PC-9 (cell line): ENCODE data around the gene MYRIP. TPM values are rescaled to one million over a fixed set of nuclear protein-coding genes. Genes with fewer than 3 reads are reported as not detected.

ENCODE experiments used
- BruUV-seq: library from RNA; stranded (reverse); fragments of 400-500 nt; replicated peaks from 2 replicates; lab custom pipeline; 2021; lab: Mats Ljungman, UMichigan
- CTCF ChIA-PET: fragments of 300-600 bp; sonication (Branson Sonifier 250); formaldehyde crosslinking; loops from one replicate; lab custom pipeline; 2022; ENCODE audit warnings: antibody characterized with exemption; lab: Charles Lee
- POLR2A ChIA-PET: fragments of 300-600 bp; sonication (Branson Sonifier 250); formaldehyde crosslinking; loops from one replicate; lab custom pipeline; 2022; ENCODE audit warnings: antibody characterized with exemption; ENCODE audit not compliant: unreplicated experiment; lab: Charles Lee
- DNase-seq, 2 experiments: peaks; one replicate each; pipeline versions ENCODE4 v3.0.0 to v3.0.0-alpha.2; 2015 to 2022; ENCODE audit warnings: mixed read lengths in 1 of 2
- H2AFZ ChIP-seq: fragments of 200-600 bp; sonication (generic); 2 replicates; pipeline ENCODE4 v1.8.1; 2017; ENCODE audit warnings: antibody characterized with exemption
- H3F3A ChIP-seq: fragments of 200-600 bp; sonication (generic); 2 replicates; pipeline ENCODE4 v1.8.1; 2017; ENCODE audit warnings: antibody characterized with exemption, mild to moderate bottlenecking, low read depth; ENCODE audit not compliant: insufficient read depth
- H3K27ac ChIP-seq: fragments of 200-600 bp; sonication (generic); 2 replicates; pipeline ENCODE4 v1.6.1; 2016; ENCODE audit warnings: mixed run types
- H3K27me3 ChIP-seq: fragments of 200-600 bp; sonication (generic); 2 replicates; pipeline ENCODE4 v1.6.1; 2016; ENCODE audit warnings: low read depth, mixed run types; ENCODE audit not compliant: insufficient read depth
- H3K36me3 ChIP-seq: fragments of 200-600 bp; sonication (generic); 2 replicates; pipeline ENCODE4 v1.6.1; 2016; ENCODE audit warnings: low read depth, mixed run types
- H3K4me1 ChIP-seq: fragments of 200-600 bp; sonication (generic); replicated peaks from 2 replicates; pipeline ENCODE4 v1.6.1; 2016; ENCODE audit warnings: mixed run types; ENCODE audit not compliant: insufficient read depth
- H3K4me2 ChIP-seq: fragments of 200-600 bp; sonication (generic); 2 replicates; pipeline ENCODE4 v1.6.1; 2017; ENCODE audit warnings: mixed run types
- H3K4me3 ChIP-seq: fragments of 200-600 bp; sonication (generic); 2 replicates; pipeline ENCODE4 v1.6.1; 2016; ENCODE audit warnings: mixed run types
- H3K79me2 ChIP-seq: fragments of 200-600 bp; sonication (generic); 2 replicates; pipeline ENCODE4 v1.6.1; 2017; ENCODE audit warnings: low read depth, mixed run types
- H3K9me2 ChIP-seq: fragments of 200-600 bp; sonication (generic); 2 replicates; pipeline ENCODE4 v1.8.1; 2017; ENCODE audit warnings: mild to moderate bottlenecking; ENCODE audit not compliant: insufficient read depth
- H3K9me3 ChIP-seq: fragments of 200-600 bp; sonication (generic); 2 replicates; pipeline ENCODE4 v1.8.1; 2016; ENCODE audit warnings: low read depth; ENCODE audit not compliant: insufficient read depth
- H4K20me1 ChIP-seq: fragments of 200-600 bp; sonication (generic); 2 replicates; pipeline ENCODE4 v1.8.1; 2017; ENCODE audit not compliant: insufficient read depth
- CTCF ChIP-seq: fragments of 200-600 bp; sonication (generic); conservative IDR thresholded peaks from 2 replicates; pipeline ENCODE4 v1.6.1; 2017; ENCODE audit warnings: mixed run types, antibody characterized with exemption, mild to moderate bottlenecking, moderate library complexity
- EZH2 ChIP-seq: fragments of 200-600 bp; sonication (generic); IDR thresholded peaks from 2 replicates; pipeline ENCODE4 v1.8.0; 2017; ENCODE audit warnings: antibody characterized with exemption, low read depth
- intact Hi-C: fragments of 100-400 bp; cut with micrococcal nuclease; formaldehyde crosslinking; loops from one replicate; pipeline ENCODE4 v1.10.0; 2022; ENCODE audit not compliant: unreplicated experiment
- total RNA-seq: library from RNA; stranded (reverse); gene quantifications from 2 replicates; pipeline ENCODE4 v1.2.3, GENCODE V29; 2021

The MYRIP gene
- total RNA-seq, 1 experiment from 2014 or later, result not detected

DNA sequence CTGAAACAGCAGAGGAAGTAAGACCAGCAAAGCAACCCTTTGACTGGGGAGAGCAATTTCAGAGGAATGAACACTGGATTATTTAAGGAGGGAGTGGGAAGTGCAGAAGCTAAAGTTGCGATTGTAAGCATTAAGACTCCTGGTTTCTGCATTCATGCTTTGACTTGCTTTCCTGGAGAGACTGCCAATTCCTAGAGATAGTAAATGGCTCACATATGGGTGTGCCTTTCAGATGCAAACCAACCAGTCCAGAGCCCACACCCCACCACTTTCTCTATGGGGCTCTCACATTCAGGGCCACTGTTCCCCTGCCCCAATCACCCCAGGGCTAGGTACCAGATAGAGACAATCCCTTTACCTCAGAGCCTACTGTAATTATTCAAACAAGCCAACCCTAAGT is 299.2 kb downstream of the MYRIP start:
- BruUV-seq, result no TSS peak

DNA sequence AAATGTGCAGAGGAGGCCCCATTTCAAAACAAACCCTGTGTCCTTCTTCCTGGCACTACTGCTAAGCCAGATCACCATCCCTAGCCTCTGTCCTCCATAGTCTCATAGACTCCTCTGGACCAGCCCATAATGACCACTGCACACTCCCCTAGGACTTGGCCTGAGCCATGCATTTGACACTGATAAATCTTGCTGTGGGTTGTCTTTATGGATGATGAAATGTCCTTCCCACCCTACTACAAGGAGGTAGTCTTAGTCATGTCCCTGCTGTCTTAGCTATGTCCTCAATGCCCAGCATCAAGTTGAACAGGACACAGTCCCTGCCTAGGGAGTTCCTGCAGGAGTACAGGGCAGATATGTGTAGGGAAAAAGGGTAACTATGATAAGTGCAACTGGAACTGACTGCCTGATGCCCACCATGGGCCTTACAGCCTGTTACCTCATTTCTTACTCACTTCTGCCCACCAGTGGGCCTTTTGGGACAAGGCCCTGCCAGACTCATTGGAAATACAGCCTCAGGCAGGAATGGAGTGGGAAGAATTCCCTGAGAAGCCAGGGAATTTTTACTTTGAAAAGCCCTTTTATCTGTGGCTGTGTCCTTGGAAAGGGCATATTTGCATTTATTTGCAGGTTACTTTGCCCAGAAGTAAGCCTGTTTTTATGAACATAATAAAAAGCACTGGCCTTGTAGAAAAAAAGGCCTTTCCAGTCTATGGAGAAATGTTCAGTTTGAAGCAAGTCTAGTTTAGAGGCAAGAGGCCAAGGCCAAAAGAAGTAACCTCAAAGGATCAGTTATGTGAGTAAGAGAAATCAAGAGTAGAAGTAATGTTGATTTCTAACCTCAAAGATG is 300.5 kb downstream of the MYRIP start:
- H3K4me2 ChIP-seq, result no peak overlapping the region
- DNase-seq, result no peak
- H2AFZ ChIP-seq, result no peak overlapping the region
- POLR2A ChIA-PET, result no interaction called here
- BruUV-seq, result no TSS peak
- H3F3A ChIP-seq, result no peaks in the 10 kb centered on the region
- no peaks in the 10 kb centered on the region for H3K9me2 ChIP-seq
- TF ChIP-seq EZH2 (no peak), CTCF (no peak)
- CTCF ChIA-PET, result no interaction called here
- H3K36me3 ChIP-seq, result no peaks in the 10 kb centered on the region
- H3K79me2 ChIP-seq, result no peaks in the 10 kb centered on the region
- no peaks in the 10 kb centered on the region for H3K27me3 ChIP-seq
- H3K4me1 ChIP-seq, result no peaks in the 10 kb centered on the region
- no peaks in the 10 kb centered on the region for H4K20me1 ChIP-seq
- H3K9me3 ChIP-seq, result no peaks in the 10 kb centered on the region
- no peak overlapping the region for H3K27ac ChIP-seq
- H3K4me3 ChIP-seq, result no peak overlapping the region
- intact Hi-C loops, result no loop called here

More for the DNA sequence above, 299.2 kb downstream of the MYRIP start:
- no peak overlapping the region for H3K4me3 ChIP-seq
- no peaks in the 10 kb centered on the region for H3K9me2 ChIP-seq
- intact Hi-C loops, result no loop called here
- TF ChIP-seq CTCF, result no peak
- TF ChIP-seq EZH2, result no peak
- H3F3A ChIP-seq, result no peaks in the 10 kb centered on the region
- H3K4me1 ChIP-seq, result no peaks in the 10 kb centered on the region
- no peak for DNase-seq
- H3K79me2 ChIP-seq, result no peaks in the 10 kb centered on the region
- ChIA-PET POLR2A (no interaction called here), CTCF (no interaction called here)
- H3K36me3 ChIP-seq, result no peaks in the 10 kb centered on the region
- no peaks in the 10 kb centered on the region for H4K20me1 ChIP-seq
- no peak overlapping the region for H3K4me2 ChIP-seq
- H3K27ac ChIP-seq, result no peak overlapping the region
- no peak overlapping the region for H2AFZ ChIP-seq
- no peaks in the 10 kb centered on the region for H3K9me3 ChIP-seq
- no peaks in the 10 kb centered on the region for H3K27me3 ChIP-seq

GRCh38 chr3:40116478-40117177 is 307.2 kb downstream of the MYRIP start:
- intact Hi-C loops, result no loop called here
- no peaks in the 10 kb centered on the region for H3K9me2 ChIP-seq
- CTCF ChIA-PET, result no interaction called here

More at GRCh38 chr3:40116478-40117177, 307.2 kb downstream of the MYRIP start:
- H3K79me2 ChIP-seq, result no peaks in the 10 kb centered on the region
- H3F3A ChIP-seq, result no peaks in the 10 kb centered on the region
- H3K36me3 ChIP-seq, result no peaks in the 10 kb centered on the region
- POLR2A ChIA-PET, result no interaction called here
- H3K4me3 ChIP-seq, result no peak overlapping the region
- H3K4me2 ChIP-seq, result no peak overlapping the region
- no peak for DNase-seq
- no peaks in the 10 kb centered on the region for H3K9me3 ChIP-seq
- no TSS peak for BruUV-seq
- H3K27me3 ChIP-seq, result no peaks in the 10 kb centered on the region
- H4K20me1 ChIP-seq, result no peaks in the 10 kb centered on the region
- no peaks in the 10 kb centered on the region for H3K4me1 ChIP-seq
- no peak overlapping the region for H2AFZ ChIP-seq
- TF ChIP-seq CTCF, result no peak
- TF ChIP-seq EZH2, result no peak
- no peak overlapping the region for H3K27ac ChIP-seq
